ENCODE results near the gene MED13L.

MED13L gene

GRCh38 chr12:115930336-115930735 lies 347.2 kb downstream of the MED13L start:
- no peak for DNase-seq

- DNase-seq, result no peak
Measured at GRCh38 chr12:115926037-115926670, 351.3 kb downstream of the MED13L start.

GRCh38 chr12:115923851-115924250 lies 353.6 kb downstream of the MED13L start:
- DNase-seq, result no peak

GRCh38 chr12:115922952-115923564 lies 354.4 kb downstream of the MED13L start:
- no peak for DNase-seq

GRCh38 chr12:115920395-115921183 lies 356.9 kb downstream of the MED13L start:
- DNase-seq, result no peak

- no peak for DNase-seq
Measured at GRCh38 chr12:115918763-115919162, 358.7 kb downstream of the MED13L start.

- peak; percentile 65 for DNase-seq
Measured at GRCh38 chr12:115916910-115917668, 360.4 kb downstream of the MED13L start.

- DNase-seq, result no peak
Measured at GRCh38 chr12:115914122-115914521, 363.4 kb downstream of the MED13L start.

GRCh38 chr12:115912440-115912839 lies 365.1 kb downstream of the MED13L start:
- no peak for DNase-seq

GRCh38 chr12:115911360-115911759 lies 366.1 kb downstream of the MED13L start:
- DNase-seq, result no peak

GRCh38 chr12:115910057-115910456 lies 367.4 kb downstream of the MED13L start:
- no peak for DNase-seq
